Left ventricle myocardium inferior (tissue), 1 donor: Measurements from ENCODE around the gene COMMD7. TPM values are rescaled to one million over a fixed set of nuclear protein-coding genes. Genes with fewer than 3 reads are reported as not detected.

Source experiments
- DNase-seq: peaks from one replicate; pipeline ENCODE4 v3.0.0-alpha.2; 2020
- H3K27ac ChIP-seq: fragments of 200-600 bp; replicated peaks from 2 replicates; pipeline ENCODE4 v1.8.0; 2021
- H3K27me3 ChIP-seq: fragments of 200-600 bp; 2 replicates; pipeline ENCODE4 v1.8.0; 2021; ENCODE audit warnings: low read depth
- H3K36me3 ChIP-seq: fragments of 200-600 bp; 2 replicates; pipeline ENCODE4 v1.8.0; 2021
- H3K4me1 ChIP-seq: fragments of 200-600 bp; 2 replicates; pipeline ENCODE4 v1.8.0; 2021
- H3K4me3 ChIP-seq: fragments of 200-600 bp; 2 replicates; pipeline ENCODE4 v1.8.0; 2021; ENCODE audit warnings: mild to moderate bottlenecking, moderate library complexity
- H3K9me3 ChIP-seq: fragments of 200-600 bp; replicated peaks from 2 replicates; pipeline ENCODE4 v1.8.0; 2021
- intact Hi-C: fragments of 100-400 bp; cut with micrococcal nuclease; formaldehyde crosslinking; loops from one replicate; pipeline ENCODE4 v1.11.0; 2022
- total RNA-seq: library from RNA; stranded (reverse); fragmentation: NEBNext Ultra II Directional; extraction: Animal tissue kit (Norgen Biotek cat#: 25700); gene quantifications from one replicate; pipeline ENCODE4 v1.2.1, GENCODE V29; 2021
- TF ChIP-seq, protein P1 (sequence below): fragments of 200-600 bp; IDR thresholded peaks from 2 replicates; pipeline ENCODE4 v1.8.0; 2021; ENCODE audit warnings: antibody characterized with exemption, mild to moderate bottlenecking, borderline replicate concordance
- donor health status: DM: no; HTN: yes; CAD: no; lungs with severe emphysema.

The COMMD7 gene
- total RNA-seq, 1 donor from 2014 or later, result 47.2 TPM

GRCh38 chr20:32779500-32780211 lies 36.4 kb upstream of the COMMD7 start:
- intact Hi-C loops, result loop anchor here (5.0 kb wide), 1 partner anchor 107 kb away; the partner anchor contains the start of gene C20orf203
- no peaks in the 10 kb centered on the region for H3K27me3 ChIP-seq
- TF ChIP-seq, protein P1, sequence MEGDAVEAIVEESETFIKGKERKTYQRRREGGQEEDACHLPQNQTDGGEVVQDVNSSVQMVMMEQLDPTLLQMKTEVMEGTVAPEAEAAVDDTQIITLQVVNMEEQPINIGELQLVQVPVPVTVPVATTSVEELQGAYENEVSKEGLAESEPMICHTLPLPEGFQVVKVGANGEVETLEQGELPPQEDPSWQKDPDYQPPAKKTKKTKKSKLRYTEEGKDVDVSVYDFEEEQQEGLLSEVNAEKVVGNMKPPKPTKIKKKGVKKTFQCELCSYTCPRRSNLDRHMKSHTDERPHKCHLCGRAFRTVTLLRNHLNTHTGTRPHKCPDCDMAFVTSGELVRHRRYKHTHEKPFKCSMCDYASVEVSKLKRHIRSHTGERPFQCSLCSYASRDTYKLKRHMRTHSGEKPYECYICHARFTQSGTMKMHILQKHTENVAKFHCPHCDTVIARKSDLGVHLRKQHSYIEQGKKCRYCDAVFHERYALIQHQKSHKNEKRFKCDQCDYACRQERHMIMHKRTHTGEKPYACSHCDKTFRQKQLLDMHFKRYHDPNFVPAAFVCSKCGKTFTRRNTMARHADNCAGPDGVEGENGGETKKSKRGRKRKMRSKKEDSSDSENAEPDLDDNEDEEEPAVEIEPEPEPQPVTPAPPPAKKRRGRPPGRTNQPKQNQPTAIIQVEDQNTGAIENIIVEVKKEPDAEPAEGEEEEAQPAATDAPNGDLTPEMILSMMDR, result no peak

DNA sequence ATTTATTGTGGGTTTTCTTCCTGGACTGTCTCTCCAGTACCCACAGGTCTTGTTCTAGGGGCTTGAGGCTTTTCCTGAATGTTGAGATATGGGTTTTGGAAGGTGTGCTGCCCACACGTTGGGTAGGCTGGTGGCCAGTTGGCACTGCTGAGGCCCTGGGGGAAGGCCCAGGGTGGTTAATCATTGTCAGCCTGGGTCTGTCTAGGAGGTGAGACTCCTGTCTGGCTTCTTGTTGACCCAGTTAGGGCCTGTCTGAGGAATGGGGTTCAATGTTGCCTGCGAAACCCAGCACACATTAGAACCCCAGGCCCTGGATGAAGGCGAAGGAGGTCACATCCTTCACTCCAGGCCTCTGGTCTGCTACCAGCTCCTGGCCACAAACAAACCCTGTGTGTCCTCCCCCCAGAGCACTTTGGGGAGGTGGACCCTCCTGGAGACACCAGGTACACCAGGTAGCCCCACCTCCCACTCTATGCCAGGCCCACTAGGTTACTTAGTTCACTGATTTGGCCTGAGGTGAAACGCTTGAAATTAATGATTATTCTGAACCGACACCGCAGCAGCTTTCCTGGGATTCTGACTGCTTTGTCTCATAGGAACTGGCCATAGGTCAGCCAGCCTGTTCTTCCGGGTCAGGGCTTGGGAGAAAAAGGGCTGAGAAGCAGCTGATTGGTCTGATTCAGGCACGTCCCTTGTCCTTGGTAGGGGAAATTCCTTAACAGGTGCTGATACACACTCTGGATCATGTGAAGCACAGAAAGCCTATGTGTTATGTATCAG lies 34.1 kb upstream of the COMMD7 start:
- intact Hi-C loops, result loop anchor here (5.0 kb wide), 1 partner anchor 105 kb away; the partner anchor contains the start of gene C20orf203
- TF ChIP-seq, protein P1, result no peak

More at GRCh38 chr20:32779500-32780211, 36.4 kb upstream of the COMMD7 start:
- H3K4me1 ChIP-seq, result peaks cover 8% of the 10 kb centered on the region
- no peak overlapping the region for H3K27ac ChIP-seq
- no peak overlapping the region for H3K4me3 ChIP-seq
- no peaks in the 10 kb centered on the region for H3K9me3 ChIP-seq
- no peak for DNase-seq
- H3K36me3 ChIP-seq, result no peaks in the 10 kb centered on the region

DNA sequence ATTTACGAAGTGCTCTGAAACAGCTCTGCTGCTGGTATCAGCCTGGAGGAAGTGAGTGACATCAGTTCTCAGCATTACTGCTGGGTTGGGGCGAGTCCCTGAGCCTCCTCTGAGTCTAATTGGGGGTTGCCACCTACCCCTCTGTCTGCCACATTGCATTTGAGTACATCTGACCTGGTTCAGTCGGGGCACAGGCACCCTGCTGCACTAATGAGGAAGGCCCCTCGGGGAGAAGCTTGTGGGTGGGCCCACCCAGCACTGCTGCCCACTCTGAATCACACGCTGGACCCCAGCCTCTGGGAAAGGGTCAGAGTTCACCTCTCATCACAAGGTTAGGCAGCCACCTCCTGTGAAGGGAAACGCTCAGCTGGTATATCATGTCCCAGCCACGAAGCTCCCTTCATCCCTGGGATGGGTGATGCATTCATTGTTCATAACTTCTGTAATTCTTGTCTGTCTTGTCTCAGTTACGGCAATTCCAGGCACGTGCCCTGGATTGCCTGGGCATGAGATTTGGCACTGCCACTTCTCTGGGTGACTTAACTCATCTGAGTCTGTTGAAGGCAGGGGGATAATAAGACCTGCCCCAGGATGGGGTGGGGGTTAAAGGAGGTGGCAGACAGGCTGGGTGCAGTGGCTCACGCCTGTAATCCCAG lies 32.2 kb upstream of the COMMD7 start:
- DNase-seq, result no peak
- Histone ChIP-seq H3K4me3 (no peak overlapping the region), H3K4me1 (peaks cover 8% of the 10 kb centered on the region), H3K36me3 (no peaks in the 10 kb centered on the region), H3K27ac (no peak overlapping the region), H3K27me3 (no peaks in the 10 kb centered on the region), H3K9me3 (no peaks in the 10 kb centered on the region)
- TF ChIP-seq, protein P1, result no peak
- intact Hi-C loops, result loop anchor here (5.0 kb wide), 1 partner anchor 103 kb away; the partner anchor contains the start of gene C20orf203

More for the DNA sequence above, 34.1 kb upstream of the COMMD7 start:
- Histone ChIP-seq H3K9me3 (no peaks in the 10 kb centered on the region), H3K4me3 (no peak overlapping the region), H3K27ac (no peak overlapping the region), H3K36me3 (no peaks in the 10 kb centered on the region), H3K27me3 (no peaks in the 10 kb centered on the region), H3K4me1 (peaks cover 8% of the 10 kb centered on the region)
- no peak for DNase-seq

GRCh38 chr20:32773855-32774254 lies 30.6 kb upstream of the COMMD7 start:
- Histone ChIP-seq H3K9me3 (no peaks in the 10 kb centered on the region), H3K27me3 (no peaks in the 10 kb centered on the region), H3K27ac (no peak overlapping the region), H3K4me3 (no peak overlapping the region), H3K4me1 (peaks cover 8% of the 10 kb centered on the region), H3K36me3 (no peaks in the 10 kb centered on the region)
- intact Hi-C loops, result no loop called here
- DNase-seq, result no peak
- TF ChIP-seq, protein P1, result no peak

DNA sequence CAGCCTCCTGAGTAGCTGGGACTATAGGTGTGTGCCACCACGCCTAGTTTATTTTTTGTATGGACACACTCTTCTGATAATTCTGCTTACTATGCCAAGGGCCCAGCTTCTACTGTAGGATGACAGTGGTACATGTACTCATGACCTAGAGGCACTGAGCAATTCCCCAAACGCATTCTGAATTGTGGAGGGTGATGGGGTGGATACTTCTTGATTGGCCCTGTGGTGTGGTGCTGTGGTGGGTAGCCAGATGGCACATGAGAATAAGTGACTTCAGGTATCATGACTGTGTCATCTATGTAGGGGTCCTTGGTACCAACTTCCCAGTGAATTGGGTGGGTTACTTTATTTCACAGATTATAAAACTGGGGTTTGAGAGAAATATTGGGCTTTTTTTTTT lies 30.0 kb upstream of the COMMD7 start:
- DNase-seq, result no peak
- intact Hi-C loops, result no loop called here
- Histone ChIP-seq H3K27me3 (no peaks in the 10 kb centered on the region), H3K27ac (no peak overlapping the region), H3K9me3 (no peaks in the 10 kb centered on the region), H3K4me3 (no peak overlapping the region), H3K4me1 (peaks cover 8% of the 10 kb centered on the region), H3K36me3 (no peaks in the 10 kb centered on the region)
- TF ChIP-seq, protein P1, result no peak
